Astrocyte of the hippocampus (primary cell): Measurements from ENCODE around the gene CDT1.

Experiments
- DNase-seq: peaks from one replicate; pipeline ENCODE4 v3.0.0; 2011; ENCODE audit warnings: low read depth, low spot score

CDT1 gene

GRCh38 chr16:88856122-88856827, 52.7 kb downstream of the CDT1 start:
- DNase-seq, result no peak

- peak; percentile 99 for DNase-seq
Observed at GRCh38 chr16:88856828-88857727, 53.5 kb downstream of the CDT1 start, which contains the start of the genes GALNS and TRAPPC2L. GALNS (minus strand) TSS chr16:88856947; CDS start chr16:88856877, 70 bp downstream. TRAPPC2L (plus strand) TSS chr16:88857127; CDS start chr16:88857151, 24 bp downstream.

- peak; percentile 90 for DNase-seq
Observed at GRCh38 chr16:88857728-88858339, 54.2 kb downstream of the CDT1 start.
